Measurements from ENCODE around the gene TGIF2.

TGIF2 gene

DNA sequence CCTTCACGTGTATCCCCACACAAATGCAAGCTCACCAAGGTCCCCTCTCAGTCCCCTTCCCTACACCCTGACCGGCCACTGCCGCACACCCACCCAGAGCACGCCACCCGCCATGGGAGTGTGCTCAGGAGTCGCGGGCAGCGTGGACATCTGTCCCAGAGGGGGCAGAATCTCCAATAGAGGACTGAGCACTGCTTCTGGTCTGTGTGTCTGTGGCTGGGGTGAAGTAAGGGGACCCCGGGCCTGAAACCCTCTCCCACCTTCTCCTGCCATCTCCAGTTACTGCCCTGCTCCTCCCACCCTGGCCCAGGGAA is 23.8 kb upstream of the TGIF2 start:
- no peak for DNase-seq (ENCODE audit: extremely low read depth, insufficient read length)
- Histone ChIP-seq H3K36me3 (ENCODE audit: control insufficient read depth, insufficient read depth, low read length) (no peaks in the 10 kb centered on the region), H3K4me3 (replicated peaks; ENCODE audit: low read depth, low read length) (no peak overlapping the region), H3K27me3 (replicated peaks; ENCODE audit: control insufficient read depth, insufficient read depth, low read length) (no peaks in the 10 kb centered on the region)
- TF ChIP-seq, protein P1, sequence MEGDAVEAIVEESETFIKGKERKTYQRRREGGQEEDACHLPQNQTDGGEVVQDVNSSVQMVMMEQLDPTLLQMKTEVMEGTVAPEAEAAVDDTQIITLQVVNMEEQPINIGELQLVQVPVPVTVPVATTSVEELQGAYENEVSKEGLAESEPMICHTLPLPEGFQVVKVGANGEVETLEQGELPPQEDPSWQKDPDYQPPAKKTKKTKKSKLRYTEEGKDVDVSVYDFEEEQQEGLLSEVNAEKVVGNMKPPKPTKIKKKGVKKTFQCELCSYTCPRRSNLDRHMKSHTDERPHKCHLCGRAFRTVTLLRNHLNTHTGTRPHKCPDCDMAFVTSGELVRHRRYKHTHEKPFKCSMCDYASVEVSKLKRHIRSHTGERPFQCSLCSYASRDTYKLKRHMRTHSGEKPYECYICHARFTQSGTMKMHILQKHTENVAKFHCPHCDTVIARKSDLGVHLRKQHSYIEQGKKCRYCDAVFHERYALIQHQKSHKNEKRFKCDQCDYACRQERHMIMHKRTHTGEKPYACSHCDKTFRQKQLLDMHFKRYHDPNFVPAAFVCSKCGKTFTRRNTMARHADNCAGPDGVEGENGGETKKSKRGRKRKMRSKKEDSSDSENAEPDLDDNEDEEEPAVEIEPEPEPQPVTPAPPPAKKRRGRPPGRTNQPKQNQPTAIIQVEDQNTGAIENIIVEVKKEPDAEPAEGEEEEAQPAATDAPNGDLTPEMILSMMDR (IDR thresholded peaks at IDR 0.05; ENCODE audit: insufficient read depth, low read length, poor library complexity, severe bottlenecking), result no peak

DNA sequence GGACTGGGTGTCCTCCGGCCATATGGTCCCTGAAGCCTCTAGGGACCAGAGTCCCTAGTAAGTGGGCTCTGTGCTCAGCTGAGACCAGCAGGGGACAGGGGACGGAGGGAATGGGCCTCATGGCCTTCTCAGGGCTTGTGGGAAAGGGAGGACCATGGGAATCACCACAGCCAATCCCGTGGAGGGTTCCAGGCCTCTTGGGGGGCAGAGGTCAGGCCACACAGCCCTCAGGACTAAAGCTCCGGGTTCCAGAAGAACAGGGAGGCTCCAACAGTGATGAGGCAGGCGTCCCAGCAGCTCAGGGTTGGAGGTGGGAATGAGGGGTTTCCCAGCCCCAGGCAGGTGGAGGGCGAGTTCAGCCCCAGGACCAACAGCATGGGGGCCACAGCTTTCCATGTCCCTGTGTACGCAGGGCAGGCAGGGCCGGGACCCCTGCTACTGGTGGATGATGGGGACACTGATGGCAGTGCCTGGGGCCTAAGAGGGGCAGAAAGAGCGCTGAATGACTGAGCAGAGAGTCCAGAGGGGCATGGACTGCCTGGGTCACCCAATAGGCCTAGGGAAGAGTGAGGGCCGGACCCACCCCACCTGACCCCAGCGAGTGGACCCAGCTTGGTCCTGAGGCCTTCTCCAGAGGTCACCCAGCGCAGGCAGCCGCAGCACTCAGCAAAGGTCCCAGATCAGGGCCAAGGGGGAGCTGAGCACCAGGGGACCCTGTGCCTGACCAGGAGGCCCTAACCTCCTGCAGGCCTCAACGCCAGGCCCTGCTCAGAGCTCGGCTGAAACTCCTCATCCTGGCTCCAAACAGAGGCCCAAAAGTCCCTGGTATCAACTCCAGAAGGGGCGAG is 23.2 kb upstream of the TGIF2 start:
- Histone ChIP-seq H3K4me3 (replicated peaks; ENCODE audit: low read depth, low read length) (no peak overlapping the region), H3K36me3 (ENCODE audit: control insufficient read depth, insufficient read depth, low read length) (no peaks in the 10 kb centered on the region), H3K27me3 (replicated peaks; ENCODE audit: control insufficient read depth, insufficient read depth, low read length) (no peaks in the 10 kb centered on the region)
- TF ChIP-seq, protein P1 (IDR thresholded peaks at IDR 0.05; ENCODE audit: insufficient read depth, low read length, poor library complexity, severe bottlenecking), result no peak
- no peak for DNase-seq (ENCODE audit: extremely low read depth, insufficient read length)

DNA sequence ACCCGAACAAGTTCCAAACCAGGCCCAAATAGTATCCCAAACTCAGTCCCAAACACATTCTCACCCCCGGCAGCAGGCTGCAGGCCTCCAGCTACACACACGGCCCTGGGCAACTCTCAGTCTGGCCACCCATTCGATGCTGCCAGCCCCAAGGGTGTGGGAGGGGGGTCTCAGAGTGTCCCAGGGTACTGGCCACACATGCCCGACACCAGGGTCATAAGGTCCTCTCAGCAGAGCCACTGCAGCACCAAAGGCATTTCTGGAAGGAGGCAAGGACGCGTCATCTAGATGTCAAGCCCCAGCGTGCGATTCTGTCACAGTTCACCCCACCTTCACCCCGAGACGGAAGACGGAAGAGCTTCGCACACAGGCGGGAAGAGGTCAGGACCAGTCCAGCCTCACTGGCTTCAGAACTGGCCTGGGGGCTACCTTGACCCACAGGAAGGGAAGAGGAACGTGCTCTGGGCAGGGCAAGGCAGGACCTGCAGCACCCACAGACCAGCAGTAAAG is 22.6 kb upstream of the TGIF2 start:
- no peak for DNase-seq (ENCODE audit: extremely low read depth, insufficient read length)
- H3K36me3 ChIP-seq (ENCODE audit: control insufficient read depth, insufficient read depth, low read length), result no peaks in the 10 kb centered on the region
- H3K4me3 ChIP-seq (replicated peaks; ENCODE audit: low read depth, low read length), result no peak overlapping the region
- H3K27me3 ChIP-seq (replicated peaks; ENCODE audit: control insufficient read depth, insufficient read depth, low read length), result no peaks in the 10 kb centered on the region
- TF ChIP-seq, protein P1 (IDR thresholded peaks at IDR 0.05; ENCODE audit: insufficient read depth, low read length, poor library complexity, severe bottlenecking), result no peak

DNA sequence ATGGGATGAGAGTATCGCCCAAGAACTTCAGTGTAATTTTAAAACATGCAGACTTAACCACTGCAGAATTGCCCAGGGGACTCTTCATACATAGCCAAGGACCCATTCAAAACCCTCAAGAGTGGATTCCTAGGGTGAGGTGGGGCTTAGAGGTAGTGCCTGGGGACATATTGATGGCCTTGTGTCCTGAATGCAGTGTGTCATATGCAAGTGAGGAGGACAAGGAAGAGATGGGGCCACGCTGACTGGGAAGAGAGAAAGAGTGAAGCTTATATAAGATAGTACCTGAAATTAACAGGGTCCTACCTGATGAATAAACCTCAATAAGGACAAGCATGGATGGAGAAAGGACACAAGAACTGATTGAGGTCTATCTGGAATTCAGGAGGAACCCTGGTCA is 18.1 kb upstream of the TGIF2 start:
- TF ChIP-seq, protein P1 (IDR thresholded peaks at IDR 0.05; ENCODE audit: insufficient read depth, low read length, poor library complexity, severe bottlenecking), result no peak
- no peaks in the 10 kb centered on the region for H3K36me3 ChIP-seq (ENCODE audit: control insufficient read depth, insufficient read depth, low read length)
- no peak for DNase-seq (ENCODE audit: extremely low read depth, insufficient read length)

DNA sequence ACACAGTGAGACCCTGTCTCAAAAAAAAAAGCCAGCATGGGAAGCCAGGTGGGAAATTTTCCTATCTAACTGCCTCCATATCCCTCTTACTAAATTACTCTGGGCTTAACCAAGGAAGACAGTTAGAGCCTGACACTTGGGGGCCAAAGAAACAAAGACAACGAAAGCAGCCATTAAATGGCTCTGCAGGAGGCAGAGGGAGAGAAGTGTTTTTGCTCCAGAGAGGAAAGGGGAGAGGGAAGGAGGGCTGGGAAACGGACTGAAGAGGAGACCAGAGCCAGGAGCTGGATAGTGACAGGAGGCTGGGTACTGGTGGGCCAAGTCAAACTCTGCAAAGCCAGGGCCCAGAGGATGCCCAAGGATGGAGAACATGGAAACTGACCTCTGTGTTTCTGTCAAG is 10.7 kb upstream of the TGIF2 start:
- Histone ChIP-seq H3K4me3 (replicated peaks; ENCODE audit: low read depth, low read length) (no peak overlapping the region), H3K27me3 (replicated peaks; ENCODE audit: control insufficient read depth, insufficient read depth, low read length) (no peaks in the 10 kb centered on the region), H3K36me3 (ENCODE audit: control insufficient read depth, insufficient read depth, low read length) (no peaks in the 10 kb centered on the region)
- DNase-seq (ENCODE audit: extremely low read depth, insufficient read length), result no peak
- TF ChIP-seq, protein P1 (IDR thresholded peaks at IDR 0.05; ENCODE audit: insufficient read depth, low read length, poor library complexity, severe bottlenecking), result no peak

More for the DNA sequence above, 18.1 kb upstream of the TGIF2 start:
- no peak overlapping the region for H3K4me3 ChIP-seq (replicated peaks; ENCODE audit: low read depth, low read length)
- no peaks in the 10 kb centered on the region for H3K27me3 ChIP-seq (replicated peaks; ENCODE audit: control insufficient read depth, insufficient read depth, low read length)
